ENCODE results near the gene PRR9.

DNA sequence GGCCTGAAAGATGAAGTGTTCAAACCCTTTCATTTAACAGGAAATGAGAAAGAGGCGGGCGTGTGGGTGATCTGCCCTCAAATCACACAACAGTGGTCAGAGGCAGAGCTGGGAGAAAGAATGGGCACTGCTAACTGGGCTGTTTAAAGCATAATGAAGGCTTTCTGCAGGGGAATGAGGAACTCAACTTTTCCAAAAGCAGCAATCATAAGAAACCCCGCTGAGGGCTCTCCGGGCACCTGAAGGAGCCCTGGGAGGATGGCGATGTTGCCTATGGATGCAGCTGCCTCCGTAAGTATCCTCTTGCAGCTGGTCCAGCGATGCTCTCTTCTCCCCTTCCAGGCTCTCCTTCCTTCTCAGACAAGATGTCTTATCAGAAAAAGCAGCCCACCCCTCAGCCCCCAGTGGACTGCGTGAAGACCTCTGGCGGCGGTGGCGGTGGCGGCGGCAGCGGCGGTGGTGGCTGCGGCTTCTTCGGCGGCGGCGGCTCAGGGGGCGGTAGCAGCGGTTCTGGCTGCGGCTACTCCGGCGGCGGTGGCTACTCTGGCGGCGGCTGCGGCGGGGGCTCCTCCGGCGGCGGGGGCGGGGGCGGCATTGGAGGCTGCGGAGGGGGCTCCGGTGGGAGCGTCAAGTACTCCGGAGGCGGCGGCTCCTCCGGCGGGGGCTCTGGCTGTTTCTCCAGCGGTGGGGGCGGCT lies 43.3 kb downstream of the PRR9 start:
- TF ChIP-seq POLR2AphosphoS5 (IDR thresholded peaks at IDR 0.05; ENCODE audit: low read depth, low read length) (no peak), TAF1 (IDR thresholded peaks at IDR 0.05; ENCODE audit: borderline replicate concordance, low read depth, low read length) (no peak)
